Measurements from ENCODE around the gene KLHL4.
"Not testable (repeated sequence)": the region's sequence is repeated elsewhere in the genome, so short reads cannot be mapped to it uniquely, and the experiment has no call there.

The KLHL4 gene

GRCh38 chrX:87664381-87664780, 146.8 kb downstream of the KLHL4 start:
- no peak for DNase-seq

GRCh38 chrX:87679849-87680248, 162.2 kb downstream of the KLHL4 start:
- DNase-seq = no peak

GRCh38 chrX:87687703-87688102, 170.1 kb downstream of the KLHL4 start:
- no peak for DNase-seq

- DNase-seq = not testable (repeated sequence)
These were observed 170.6 kb downstream of the KLHL4 start for GRCh38 chrX:87688113-87688748.

- DNase-seq = not testable (repeated sequence)
These were observed 171.6 kb downstream of the KLHL4 start for GRCh38 chrX:87689218-87689617.

- DNase-seq = no peak
These were observed 175.6 kb downstream of the KLHL4 start for GRCh38 chrX:87693204-87693603.

- no peak for DNase-seq
These were observed 179.8 kb downstream of the KLHL4 start for GRCh38 chrX:87697409-87697808.

GRCh38 chrX:87702795-87703194, 185.2 kb downstream of the KLHL4 start:
- DNase-seq = no peak

- not testable (repeated sequence) for DNase-seq
These were observed 185.9 kb downstream of the KLHL4 start for GRCh38 chrX:87703469-87703868.

GRCh38 chrX:87706134-87706533, 188.5 kb downstream of the KLHL4 start:
- DNase-seq = no peak

- no peak for DNase-seq
These were observed 193.0 kb downstream of the KLHL4 start for GRCh38 chrX:87710580-87710979.

All from NCI-H2227 treated with DMSO at 0.1 percent for 48 hours (cell line).